WTC11 (cell line): ENCODE results near the gene PDZD2. TPM values are rescaled to one million over a fixed set of nuclear protein-coding genes. Genes with fewer than 3 reads are reported as not detected.

ENCODE experiments used
- ATAC-seq: fragments of 200-7000 bp; cut with Tn5 transposase; 2 replicates; pipeline ENCODE4 v1.10.0; 2021; ENCODE audit warnings: mild to moderate bottlenecking, moderate library complexity
- CTCF ChIA-PET: fragments of 300-600 bp; sonication (Branson Sonifier 250); formaldehyde crosslinking; loops from one replicate; lab custom pipeline; 2021; ENCODE audit warnings: antibody characterized with exemption; lab: Charles Lee
- POLR2A ChIA-PET: fragments of 350-600 bp; sonication (Branson Sonifier 250); formaldehyde crosslinking; loops from one replicate; lab custom pipeline; 2021; ENCODE audit warnings: antibody characterized with exemption; lab: Charles Lee
- DNase-seq: peaks from one replicate; pipeline ENCODE4 v3.0.0; 2021; ENCODE audit warnings: low spot score
- H3K27ac Mint-ChIP-seq: 2 replicates; pipeline ENCODE4 v1.8.0; 2021; ENCODE audit warnings: mixed read lengths
- H3K27me3 Mint-ChIP-seq: 2 replicates; pipeline ENCODE4 v1.8.0; 2021; ENCODE audit warnings: low read depth, mild to moderate bottlenecking, moderate library complexity, mixed read lengths
- H3K36me3 Mint-ChIP-seq: 2 replicates; pipeline ENCODE4 v1.8.0; 2021; ENCODE audit warnings: mixed read lengths
- H3K4me1 Mint-ChIP-seq: 2 replicates; pipeline ENCODE4 v1.8.0; 2022; ENCODE audit warnings: mixed read lengths
- H3K4me3 Mint-ChIP-seq: 2 replicates; pipeline ENCODE4 v1.8.0; 2021; ENCODE audit warnings: mild to moderate bottlenecking, moderate library complexity, mixed read lengths
- H3K9me3 Mint-ChIP-seq: 2 replicates; pipeline ENCODE4 v1.8.0; 2021; ENCODE audit warnings: mixed read lengths
- ATF2 ChIP-seq: sonication (generic); formaldehyde crosslinking; IDR thresholded peaks from 2 replicates; pipeline ENCODE4 v1.8.1; 2022; ENCODE audit warnings: low read depth, missing genetic modification reagents, borderline replicate concordance
- ERG ChIP-seq: fragments of 250-450 bp; sonication (Bioruptor Pico); IDR thresholded peaks from 2 replicates; pipeline ENCODE4 v1.8.0; 2021; ENCODE audit warnings: mild to moderate bottlenecking
- ETV6 ChIP-seq: sonication (generic); formaldehyde crosslinking; IDR thresholded peaks from 2 replicates; pipeline ENCODE4 v1.8.1; 2022; ENCODE audit warnings: mild to moderate bottlenecking, missing genetic modification reagents
- GRHL2 ChIP-seq: fragments of 250-450 bp; sonication (Bioruptor Pico); IDR thresholded peaks from 2 replicates; pipeline ENCODE4 v1.8.0; 2022; ENCODE audit warnings: mild to moderate bottlenecking, moderate library complexity; ENCODE audit not compliant: insufficient replicate concordance, severe bottlenecking
- HMGXB4 ChIP-seq: sonication (generic); formaldehyde crosslinking; IDR thresholded peaks from 2 replicates; pipeline ENCODE4 v1.8.1; 2023; ENCODE audit warnings: mild to moderate bottlenecking, moderate library complexity, missing genetic modification reagents
- JUN ChIP-seq: sonication (generic); formaldehyde crosslinking; IDR thresholded peaks from 2 replicates; pipeline ENCODE4 v1.8.0; 2023; ENCODE audit warnings: mild to moderate bottlenecking, missing genetic modification reagents
- MLX ChIP-seq: sonication (generic); formaldehyde crosslinking; IDR thresholded peaks from 2 replicates; pipeline ENCODE4 v1.8.1; 2023; ENCODE audit warnings: mild to moderate bottlenecking, missing genetic modification reagents, moderate library complexity
- NFE2L1 ChIP-seq: sonication (generic); formaldehyde crosslinking; IDR thresholded peaks from 2 replicates; pipeline ENCODE4 v1.8.1; 2023; ENCODE audit warnings: missing genetic modification reagents
- NFYB ChIP-seq: sonication (generic); formaldehyde crosslinking; conservative IDR thresholded peaks from 2 replicates; pipeline ENCODE4 v1.8.0; 2022; ENCODE audit warnings: low read depth, missing genetic modification reagents
- NR1H2 ChIP-seq: sonication (generic); formaldehyde crosslinking; IDR thresholded peaks from 2 replicates; pipeline ENCODE4 v1.9.0; 2021; ENCODE audit warnings: mild to moderate bottlenecking, moderate library complexity, missing genetic modification reagents
- NR2C2 ChIP-seq: sonication (generic); formaldehyde crosslinking; IDR thresholded peaks from 2 replicates; pipeline ENCODE4 v1.8.0; 2022; ENCODE audit warnings: mild to moderate bottlenecking, missing genetic modification reagents
- PREB ChIP-seq: sonication (generic); formaldehyde crosslinking; IDR thresholded peaks from 2 replicates; pipeline ENCODE4 v1.8.1; 2022; ENCODE audit warnings: mild to moderate bottlenecking, missing genetic modification reagents, moderate library complexity, borderline replicate concordance
- SMAD4 ChIP-seq: sonication (generic); formaldehyde crosslinking; IDR thresholded peaks from 2 replicates; pipeline ENCODE4 v1.8.0; 2022; ENCODE audit warnings: mild to moderate bottlenecking, missing genetic modification reagents
- TP53 ChIP-seq: sonication (generic); formaldehyde crosslinking; IDR thresholded peaks from 2 replicates; pipeline ENCODE4 v1.8.1; 2023; ENCODE audit warnings: mild to moderate bottlenecking, missing genetic modification reagents
- ZBTB21 ChIP-seq: sonication (generic); formaldehyde crosslinking; IDR thresholded peaks from 2 replicates; pipeline ENCODE4 v1.8.1; 2023; ENCODE audit warnings: mild to moderate bottlenecking, missing genetic modification reagents, borderline replicate concordance
- ZNF281 ChIP-seq: sonication (generic); formaldehyde crosslinking; IDR thresholded peaks from 2 replicates; pipeline ENCODE4 v1.8.0; 2023; ENCODE audit warnings: mild to moderate bottlenecking, missing genetic modification reagents
- ZNF423 ChIP-seq: fragments of 250-450 bp; sonication (Bioruptor Pico); IDR thresholded peaks from 2 replicates; pipeline ENCODE4 v2.1.2; 2022; ENCODE audit warnings: mild to moderate bottlenecking, moderate library complexity
- ZNF512 ChIP-seq: sonication (generic); formaldehyde crosslinking; IDR thresholded peaks from 2 replicates; pipeline ENCODE4 v1.8.1; 2022; ENCODE audit warnings: missing genetic modification reagents, borderline replicate concordance
- ZNF532 ChIP-seq: fragments of 250-450 bp; sonication (Bioruptor Pico); IDR thresholded peaks from 2 replicates; pipeline ENCODE4 v1.9.0; 2021; ENCODE audit warnings: mild to moderate bottlenecking, borderline replicate concordance
- total RNA-seq: library from RNA; stranded (reverse); gene quantifications from 3 replicates; pipeline ENCODE4 v1.2.3, GENCODE V29; 2021

The PDZD2 gene
- total RNA-seq, 1 experiment from 2014 or later, result 11.4 TPM

- TF ChIP-seq ERG (CRISPR knock-in tag), result no peak
- no peak for TF ChIP-seq JUN (CRISPR knock-in tag)
- TF ChIP-seq NFYB, result no peak
- TF ChIP-seq TP53 (CRISPR knock-in tag), result no peak
- TF ChIP-seq NR2C2 (CRISPR knock-in tag), result no peak
- TF ChIP-seq ATF2, result no peak
- TF ChIP-seq NR1H2, result no peak
- no peak for TF ChIP-seq PREB (CRISPR knock-in tag)
- TF ChIP-seq SMAD4 (CRISPR knock-in tag), result no peak
- TF ChIP-seq GRHL2 (CRISPR knock-in tag), result no peak
- TF ChIP-seq MLX, result no peak
Observed at GRCh38 chr5:31626604-31627234, 12.2 kb upstream of the PDZD2 start (continued).

GRCh38 chr5:31630931-31631330 lies 8.0 kb upstream of the PDZD2 start:
- Mint-ChIP-seq H3K36me3 (no peaks in the 10 kb centered on the region), H3K27ac (no peak overlapping the region), H3K9me3 (no peaks in the 10 kb centered on the region), H3K27me3 (no peaks in the 10 kb centered on the region), H3K4me3 (no peak overlapping the region), H3K4me1 (peaks cover 5% of the 10 kb centered on the region)
- DNase-seq (no peak), ATAC-seq (no peak)
- ChIA-PET CTCF (no interaction called here), POLR2A (no interaction called here)
- TF ChIP-seq NFE2L1 (CRISPR knock-in tag), result no peak
- TF ChIP-seq ZNF532 (CRISPR knock-in tag), result no peak
- TF ChIP-seq HMGXB4 (CRISPR knock-in tag), result no peak
- no peak for TF ChIP-seq ZBTB21 (CRISPR knock-in tag)
- no peak for TF ChIP-seq ZNF281
- TF ChIP-seq ETV6 (CRISPR knock-in tag), result no peak
- no peak for TF ChIP-seq ZNF512 (CRISPR knock-in tag)
- no peak for TF ChIP-seq ZNF423 (CRISPR knock-in tag)
